Nephron progenitor cell (in vitro differentiated cells): ENCODE data around the gene PIK3R1.

ENCODE experiments used
- DNase-seq: peaks from one replicate; pipeline ENCODE4 v3.0.0; 2021
- H3K27ac Mint-ChIP-seq: 2 replicates; pipeline ENCODE4 v1.8.0; 2021; ENCODE audit warnings: mild to moderate bottlenecking, moderate library complexity, mixed read lengths
- H3K27me3 Mint-ChIP-seq: 2 replicates; pipeline ENCODE4 v1.8.0; 2021; ENCODE audit warnings: mild to moderate bottlenecking, low read depth, mixed read lengths; ENCODE audit not compliant: poor library complexity
- H3K36me3 Mint-ChIP-seq: 2 replicates; pipeline ENCODE4 v1.8.0; 2021; ENCODE audit warnings: low read depth, mixed read lengths
- H3K4me1 Mint-ChIP-seq: 2 replicates; pipeline ENCODE4 v1.8.0; 2021; ENCODE audit warnings: mixed read lengths
- H3K4me3 Mint-ChIP-seq: 2 replicates; pipeline ENCODE4 v1.8.0; 2021; ENCODE audit warnings: mild to moderate bottlenecking, moderate library complexity, mixed read lengths
- H3K9me3 Mint-ChIP-seq: 2 replicates; pipeline ENCODE4 v1.8.0; 2021; ENCODE audit warnings: mild to moderate bottlenecking, moderate library complexity, mixed read lengths
- CTCF ChIP-seq: fragments of 200-600 bp; sonication (generic); IDR thresholded peaks from 2 replicates; pipeline ENCODE4 v1.5.0; 2021; ENCODE audit warnings: antibody characterized with exemption

Gene PIK3R1

GRCh38 chr5:68189171-68189570, 26.4 kb upstream of the PIK3R1 start:
- Mint-ChIP-seq H3K9me3 (peaks cover 4% of the 10 kb centered on the region), H3K27ac (no peak overlapping the region), H3K4me3 (no peak overlapping the region), H3K4me1 (peaks cover 64% of the 10 kb centered on the region), H3K36me3 (no peaks in the 10 kb centered on the region), H3K27me3 (no peaks in the 10 kb centered on the region)
- DNase-seq: no peak
- no peak for TF ChIP-seq CTCF

- DNase-seq: no peak
- Mint-ChIP-seq H3K27me3 (no peaks in the 10 kb centered on the region), H3K4me3 (no peak overlapping the region), H3K36me3 (no peaks in the 10 kb centered on the region), H3K9me3 (peaks cover 4% of the 10 kb centered on the region), H3K27ac (no peak overlapping the region), H3K4me1 (peaks cover 67% of the 10 kb centered on the region)
- TF ChIP-seq CTCF: no peak
These were observed 25.9 kb upstream of the PIK3R1 start for GRCh38 chr5:68189613-68190012.

GRCh38 chr5:68190619-68191018, 24.9 kb upstream of the PIK3R1 start:
- Mint-ChIP-seq H3K4me3 (no peak overlapping the region), H3K9me3 (peaks cover 4% of the 10 kb centered on the region), H3K27ac (no peak overlapping the region), H3K27me3 (no peaks in the 10 kb centered on the region), H3K4me1 (peaks cover 67% of the 10 kb centered on the region), H3K36me3 (no peaks in the 10 kb centered on the region)
- no peak for TF ChIP-seq CTCF
- DNase-seq: no peak

GRCh38 chr5:68191083-68191791, 24.3 kb upstream of the PIK3R1 start:
- Mint-ChIP-seq H3K4me1 (peaks cover 67% of the 10 kb centered on the region), H3K27ac (no peak overlapping the region), H3K9me3 (peaks cover 4% of the 10 kb centered on the region), H3K27me3 (no peaks in the 10 kb centered on the region), H3K36me3 (no peaks in the 10 kb centered on the region), H3K4me3 (no peak overlapping the region)
- TF ChIP-seq CTCF: no peak
- no peak for DNase-seq

- H3K4me1 Mint-ChIP-seq: peaks cover 60% of the 10 kb centered on the region
These were observed 22.9 kb upstream of the PIK3R1 start for GRCh38 chr5:68192679-68193060.

More at GRCh38 chr5:68192679-68193060, 22.9 kb upstream of the PIK3R1 start:
- Mint-ChIP-seq H3K27me3 (no peaks in the 10 kb centered on the region), H3K9me3 (no peaks in the 10 kb centered on the region), H3K4me3 (no peak overlapping the region), H3K27ac (peak overlapping the region; percentile 70), H3K36me3 (no peaks in the 10 kb centered on the region)
- no peak for DNase-seq
- no peak for TF ChIP-seq CTCF
